NCI-H146 treated with DMSO at 0.1 percent for 48 hours (cell line): ENCODE results near the gene ICAM1.
"Not testable (repeated sequence)": the region's sequence is repeated elsewhere in the genome, so short reads cannot be mapped to it uniquely, and the experiment has no call there.

Experiments
- DNase-seq: peaks from one replicate; lab custom pipeline; 2025; ENCODE audit not compliant: unreplicated experiment; lab: John Stamatoyannopoulos, UW

Gene ICAM1

GRCh38 chr19:10241826-10242449 lies 29.0 kb upstream of the ICAM1 start:
- not testable (repeated sequence) for DNase-seq

- DNase-seq, result no peak
These were observed 27.3 kb upstream of the ICAM1 start for GRCh38 chr19:10243606-10244005.

DNA sequence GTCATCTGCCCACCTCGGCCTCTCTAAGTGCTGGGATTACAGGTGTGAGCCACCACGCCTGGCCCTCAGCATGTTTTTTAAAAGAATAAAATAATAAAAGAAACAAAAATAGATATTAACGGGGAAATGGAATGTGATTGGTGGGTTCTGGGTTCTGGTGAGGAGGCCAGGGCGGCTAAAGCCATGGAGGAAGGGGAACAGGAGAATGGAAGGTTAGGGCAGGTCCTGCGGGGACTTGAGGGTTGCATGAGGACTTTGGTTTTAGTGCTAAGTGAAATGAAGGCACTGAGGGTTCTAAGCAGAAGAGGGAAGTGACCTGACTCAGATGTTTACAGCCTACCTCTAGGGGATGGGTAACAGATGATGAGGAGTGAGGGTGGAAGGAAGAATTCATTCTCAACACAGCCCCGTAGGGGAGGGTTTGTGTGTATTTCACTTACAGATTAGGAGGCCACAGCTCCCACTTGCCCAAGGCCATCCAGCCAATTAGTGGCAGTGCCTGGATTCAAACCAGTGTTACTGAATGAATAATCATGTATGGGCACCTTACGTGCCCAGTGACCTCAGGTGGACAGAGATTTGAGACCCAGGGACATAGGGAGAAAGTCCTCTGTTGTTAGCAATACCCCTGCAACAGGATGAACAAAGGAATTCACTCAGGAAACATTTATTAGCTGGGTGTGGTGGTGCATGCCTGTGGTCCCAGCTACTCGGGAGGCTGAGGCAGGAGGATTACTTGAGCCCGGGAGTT lies 25.6 kb upstream of the ICAM1 start:
- DNase-seq, result no peak

DNA sequence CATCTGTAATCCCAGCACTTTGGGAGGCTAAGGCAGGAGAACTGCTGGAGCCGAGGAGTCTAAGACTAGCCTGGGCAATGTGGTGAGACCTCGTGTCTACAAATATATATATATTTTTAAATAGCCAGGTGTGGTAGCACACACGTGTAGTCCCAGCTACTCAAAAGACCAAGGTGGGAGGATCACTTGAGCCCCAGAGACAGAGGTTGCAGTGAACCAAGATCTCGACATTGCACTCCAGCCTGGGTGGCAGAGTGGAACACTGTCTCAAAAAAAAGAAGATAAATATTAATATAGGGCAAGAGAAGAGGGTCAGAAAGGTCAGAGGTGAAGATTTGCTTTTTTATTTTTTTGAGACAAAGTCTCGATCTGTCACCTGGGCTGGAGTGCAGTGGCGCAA lies 24.4 kb upstream of the ICAM1 start:
- no peak for DNase-seq

- DNase-seq, result peak; percentile 99
These were observed 18.9 kb upstream of the ICAM1 start, which contains the start of gene MRPL4 for GRCh38 chr19:10251792-10252694. Gene MRPL4, plus strand, starts transcription at chr19:10252214. Its CDS starts 40 bp downstream, at chr19:10252254.

DNA sequence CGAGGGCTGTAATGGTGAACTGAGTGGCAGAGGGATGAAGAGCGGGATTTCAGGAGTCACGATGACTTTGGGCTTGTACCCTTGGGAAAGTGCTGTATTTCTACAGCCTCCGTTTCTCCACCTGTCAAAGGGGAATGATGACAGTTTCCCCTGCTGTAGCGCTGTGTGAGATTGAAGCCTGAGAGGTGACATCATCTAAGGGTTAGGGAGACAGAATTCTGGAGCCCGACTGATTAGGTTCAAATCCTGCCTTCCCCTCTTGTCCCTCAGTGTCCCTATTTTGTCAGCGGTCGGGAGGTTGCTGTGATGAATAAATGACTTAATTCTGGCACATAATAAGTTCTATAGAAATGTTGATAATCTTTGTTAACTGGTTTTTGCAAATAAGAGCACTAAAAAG lies 18.2 kb upstream of the ICAM1 start:
- no peak for DNase-seq

DNA sequence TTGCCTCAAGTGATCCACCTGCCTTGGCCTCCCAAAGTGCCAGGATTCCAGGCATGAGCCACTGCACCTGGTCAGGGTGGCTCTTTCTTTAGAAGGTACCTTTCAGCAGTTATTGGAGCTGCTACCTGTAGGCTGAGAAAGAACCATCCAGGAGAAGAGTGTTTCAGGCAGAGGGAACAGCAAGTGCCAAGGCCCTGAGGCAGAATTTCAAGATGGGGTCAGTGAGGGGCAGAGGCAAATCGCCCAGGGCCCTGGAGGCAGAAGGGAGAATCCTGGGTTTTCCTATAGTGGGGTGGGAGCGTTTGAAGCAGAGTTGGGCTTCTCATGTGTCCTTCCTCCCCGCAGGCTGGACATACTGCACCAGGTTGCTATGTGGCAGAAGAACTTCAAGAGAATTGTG lies 16.7 kb upstream of the ICAM1 start:
- DNase-seq, result no peak

DNA sequence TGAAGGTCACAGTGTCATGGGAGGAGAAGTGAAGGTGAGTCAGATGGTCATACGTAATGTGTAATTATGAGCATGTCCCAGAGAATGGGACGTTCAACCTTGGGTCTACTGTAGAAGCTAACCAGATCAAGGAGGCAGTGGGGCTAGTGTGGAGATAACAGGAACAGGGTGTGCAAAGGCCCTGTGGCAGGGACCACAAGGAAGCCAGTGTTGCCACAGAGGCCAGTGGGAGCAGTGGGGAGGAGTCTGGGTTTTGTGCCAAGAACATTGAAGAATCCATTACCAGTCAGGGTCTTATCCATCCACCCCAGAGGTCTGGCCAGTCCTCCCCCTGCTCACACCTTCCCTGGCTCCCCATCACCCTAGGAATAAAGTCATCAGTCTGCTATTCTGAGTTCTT lies 15.6 kb upstream of the ICAM1 start:
- no peak for DNase-seq

DNA sequence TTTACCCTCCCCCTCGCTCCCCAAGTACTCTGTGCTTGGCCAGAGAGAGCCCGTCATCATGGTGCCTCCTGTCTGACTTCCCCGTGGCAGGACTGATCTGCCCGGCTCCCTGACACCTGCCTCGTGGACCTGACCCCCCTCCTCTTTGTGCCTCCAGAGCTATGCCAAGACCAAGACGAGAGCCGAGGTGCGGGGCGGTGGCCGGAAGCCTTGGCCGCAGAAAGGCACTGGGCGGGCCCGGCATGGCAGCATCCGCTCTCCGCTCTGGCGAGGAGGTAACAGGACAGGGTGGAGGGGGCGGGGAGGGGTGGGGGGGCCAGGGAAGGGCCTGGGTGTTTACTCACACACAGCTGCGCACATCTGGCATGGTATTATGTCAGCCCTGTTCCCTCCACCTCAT lies 14.4 kb upstream of the ICAM1 start:
- no peak for DNase-seq

DNA sequence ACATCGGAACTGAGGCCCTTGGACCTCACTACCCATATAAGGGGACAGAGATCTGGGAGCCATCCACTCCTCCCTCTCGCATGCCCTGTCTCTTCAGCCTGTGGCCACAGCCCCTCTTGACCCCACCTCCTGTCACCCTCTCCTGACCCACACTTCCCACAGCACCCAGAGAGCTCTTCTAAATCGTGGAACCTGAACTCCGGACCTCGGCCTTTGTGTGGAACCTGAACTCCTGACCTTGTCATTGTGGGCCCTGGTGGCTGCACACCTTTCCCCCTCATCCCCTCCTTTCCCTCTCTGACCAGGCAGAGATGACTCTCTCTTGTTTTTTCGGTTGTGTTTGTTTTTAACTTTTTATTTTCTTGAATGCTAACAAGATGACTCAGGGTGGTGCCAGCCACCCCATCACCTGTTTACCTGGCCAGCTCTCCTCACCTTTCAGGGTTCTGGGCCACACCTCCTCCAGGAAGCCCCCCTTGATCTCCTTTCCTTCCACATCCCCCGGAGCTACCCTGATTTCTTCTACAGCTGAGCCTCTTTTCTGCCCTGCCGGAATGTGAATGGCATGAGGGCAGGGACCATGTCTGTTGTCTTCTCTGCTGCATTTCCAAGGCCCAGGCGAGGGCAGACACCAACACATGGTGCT lies 13.8 kb upstream of the ICAM1 start:
- no peak for DNase-seq

- DNase-seq, result no peak
These were observed 12.7 kb upstream of the ICAM1 start for GRCh38 chr19:10258080-10258710.

- peak; percentile 78 for DNase-seq
These were observed 11.6 kb upstream of the ICAM1 start for GRCh38 chr19:10259162-10259905.

GRCh38 chr19:10260141-10260584 lies 10.8 kb upstream of the ICAM1 start:
- no peak for DNase-seq

- DNase-seq, result no peak
These were observed 8.1 kb upstream of the ICAM1 start for GRCh38 chr19:10262771-10263170.

GRCh38 chr19:10266706-10267105 lies 4.2 kb upstream of the ICAM1 start:
- no peak for DNase-seq

DNA sequence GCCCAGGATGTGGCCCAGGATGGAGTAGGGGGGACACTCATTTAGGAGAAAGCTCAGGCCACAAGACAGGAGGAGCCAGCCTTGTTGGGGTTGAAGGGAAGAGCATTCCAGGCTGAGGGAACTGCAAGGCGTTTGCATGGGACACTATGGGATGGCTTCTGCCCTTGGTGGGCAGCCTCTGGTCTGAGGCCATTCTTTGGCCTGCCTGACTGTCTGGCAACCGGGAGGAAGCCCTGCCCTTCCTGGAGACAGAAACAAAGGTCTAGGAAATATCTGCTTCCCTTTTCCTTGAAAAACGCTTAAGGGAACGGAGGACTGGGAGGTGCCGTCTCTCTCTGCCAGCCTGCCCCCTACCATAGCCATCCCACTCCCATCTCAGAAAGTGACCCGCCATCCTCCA lies 2.8 kb upstream of the ICAM1 start:
- DNase-seq, result no peak

DNA sequence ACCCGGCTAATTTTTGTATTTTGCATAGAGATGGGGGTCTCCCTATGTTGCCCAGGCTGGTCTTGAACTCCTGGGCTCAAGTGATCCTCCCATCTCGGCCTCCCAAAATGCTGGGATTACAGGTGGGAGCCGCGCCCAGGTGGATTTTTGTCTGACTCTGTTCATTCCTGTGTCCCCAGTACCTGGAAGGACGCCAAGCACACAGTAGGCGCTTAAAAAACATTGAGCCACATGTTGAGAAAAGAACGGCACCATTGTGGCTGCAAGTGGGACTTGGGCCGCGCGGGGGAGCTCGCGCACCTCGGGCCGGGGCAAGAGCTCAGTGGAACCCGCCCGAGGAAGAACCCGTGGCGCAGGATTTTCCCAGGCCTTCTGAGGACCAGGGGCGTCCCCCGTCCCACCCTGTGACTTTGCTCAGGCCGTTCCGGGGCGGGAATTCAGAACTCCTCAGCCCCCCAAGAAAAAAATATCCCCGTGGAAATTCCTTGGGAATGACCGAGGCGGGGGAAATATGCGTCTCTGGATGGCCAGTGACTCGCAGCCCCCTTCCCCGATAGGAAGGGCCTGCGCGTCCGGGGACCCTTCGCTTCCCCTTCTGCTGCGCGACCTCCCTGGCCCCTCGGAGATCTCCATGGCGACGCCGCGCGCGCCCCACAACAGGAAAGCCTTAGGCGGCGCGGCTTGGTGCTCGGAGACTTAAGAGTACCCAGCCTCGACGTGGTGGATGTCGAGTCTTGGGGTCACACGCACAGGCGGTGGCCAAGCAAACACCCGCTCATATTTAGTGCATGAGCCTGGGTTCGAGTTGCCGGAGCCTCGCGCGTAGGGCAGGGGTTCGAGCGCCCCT lies 1.4 kb upstream of the ICAM1 start:
- DNase-seq, result peak; percentile 46

DNA sequence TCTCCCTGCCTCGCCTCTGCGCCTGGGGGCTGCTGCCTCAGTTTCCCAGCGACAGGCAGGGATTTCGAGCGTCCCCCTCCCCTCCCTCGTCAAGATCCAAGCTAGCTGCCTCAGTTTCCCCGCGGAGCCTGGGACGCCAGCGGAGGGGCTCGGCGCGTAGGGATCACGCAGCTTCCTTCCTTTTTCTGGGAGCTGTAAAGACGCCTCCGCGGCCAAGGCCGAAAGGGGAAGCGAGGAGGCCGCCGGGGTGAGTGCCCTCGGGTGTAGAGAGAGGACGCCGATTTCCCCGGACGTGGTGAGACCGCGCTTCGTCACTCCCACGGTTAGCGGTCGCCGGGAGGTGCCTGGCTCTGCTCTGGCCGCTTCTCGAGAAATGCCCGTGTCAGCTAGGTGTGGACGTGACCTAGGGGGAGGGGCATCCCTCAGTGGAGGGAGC lies 722 bp upstream of the ICAM1 start:
- DNase-seq, result no peak

DNA sequence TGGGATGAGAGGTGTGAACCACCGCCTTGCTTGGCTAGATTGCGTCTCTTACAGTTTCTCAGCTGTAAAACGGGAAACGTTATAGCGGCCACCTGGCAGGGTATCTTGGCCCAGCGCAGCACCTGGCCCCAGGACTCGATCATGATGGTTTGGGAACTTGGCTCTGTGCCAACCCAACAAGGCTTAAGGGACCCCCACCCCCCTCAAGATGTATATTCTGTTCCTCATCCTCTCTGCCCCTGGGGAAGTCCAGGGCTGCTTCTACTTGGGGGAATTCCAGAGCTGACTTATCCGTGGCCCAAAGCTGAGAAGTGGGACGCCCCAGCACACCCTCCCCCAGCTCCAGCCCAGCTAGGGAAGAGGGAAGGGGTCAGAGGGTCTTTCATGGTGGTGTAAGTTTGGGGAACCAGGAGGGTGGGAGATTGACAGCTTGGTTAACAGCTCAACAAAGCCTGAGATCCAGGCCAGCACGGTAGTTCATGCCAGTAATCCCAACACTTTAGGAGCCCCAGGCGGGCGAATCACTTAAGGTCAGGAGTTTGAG lies 695 bp downstream of the ICAM1 start:
- no peak for DNase-seq
